HEK293T (cell line): ENCODE data around the gene WNK1.

Source experiments
- CTCF ChIA-PET: fragments of 350-600 bp; formaldehyde crosslinking; extraction: SDS; loops from one replicate; lab custom pipeline; 2021; ENCODE audit warnings: antibody characterized with exemption, inconsistent platforms; lab: Yijun Ruan, JAX
- POLR2A ChIA-PET: fragments of 350-600 bp; formaldehyde crosslinking; extraction: SDS; loops from one replicate; lab custom pipeline; 2020; ENCODE audit warnings: antibody characterized with exemption, inconsistent platforms; lab: Yijun Ruan, JAX
- DNase-seq: peaks from one replicate; pipeline ENCODE4 v3.0.0; 2012; ENCODE audit warnings: mixed read lengths; ENCODE audit errors: extremely low spot score
- ARNT ChIP-seq: fragments of 450-650 bp; IDR thresholded peaks from 2 replicates; pipeline ENCODE4 v1.6.1; 2017; ENCODE audit warnings: mild to moderate bottlenecking
- BHLHE40 ChIP-seq: fragments of 450-650 bp; IDR thresholded peaks from 2 replicates; pipeline ENCODE4 v1.6.1; 2016; ENCODE audit warnings: mild to moderate bottlenecking, moderate library complexity, borderline replicate concordance
- CTBP1 ChIP-seq: fragments of 450-650 bp; IDR thresholded peaks from 2 replicates; pipeline ENCODE4 v1.6.1; 2016; ENCODE audit warnings: borderline replicate concordance
- ELF4 ChIP-seq: fragments of 450-650 bp; IDR thresholded peaks from 2 replicates; pipeline ENCODE4 v1.6.1; 2017; ENCODE audit warnings: antibody characterized with exemption
- FOXA1 ChIP-seq: fragments of 450-650 bp; IDR thresholded peaks from 2 replicates; pipeline ENCODE4 v1.6.1; 2016; ENCODE audit warnings: mild to moderate bottlenecking
- FOXK2 ChIP-seq: fragments of 450-650 bp; IDR thresholded peaks from 2 replicates; pipeline ENCODE4 v1.6.1; 2016; ENCODE audit warnings: mild to moderate bottlenecking
- FOXM1 ChIP-seq: fragments of 450-650 bp; IDR thresholded peaks from 2 replicates; pipeline ENCODE4 v1.6.1; 2017; ENCODE audit warnings: mild to moderate bottlenecking, borderline replicate concordance
- HDGF ChIP-seq: fragments of 450-650 bp; IDR thresholded peaks from 2 replicates; pipeline ENCODE4 v1.6.1; 2017; ENCODE audit warnings: antibody characterized with exemption, borderline replicate concordance
- L3MBTL2 ChIP-seq: fragments of 450-650 bp; conservative IDR thresholded peaks from 2 replicates; pipeline ENCODE4 v1.6.1; 2016; ENCODE audit warnings: mild to moderate bottlenecking
- LEF1 ChIP-seq: fragments of 450-650 bp; IDR thresholded peaks from 2 replicates; pipeline ENCODE4 v1.6.1; 2017; ENCODE audit warnings: mild to moderate bottlenecking, borderline replicate concordance
- NFRKB ChIP-seq: fragments of 450-650 bp; IDR thresholded peaks from 2 replicates; pipeline ENCODE4 v1.6.1; 2016; ENCODE audit warnings: mild to moderate bottlenecking, moderate library complexity
- PKNOX1 ChIP-seq: fragments of 450-650 bp; IDR thresholded peaks from 2 replicates; pipeline ENCODE4 v1.6.1; 2016
- SP1 ChIP-seq: fragments of 450-650 bp; IDR thresholded peaks from 2 replicates; pipeline ENCODE4 v1.6.1; 2017
- SUZ12 ChIP-seq: fragments of 450-650 bp; IDR thresholded peaks from 2 replicates; pipeline ENCODE4 v1.6.1; 2016; ENCODE audit warnings: mild to moderate bottlenecking
- TARDBP ChIP-seq: fragments of 450-650 bp; IDR thresholded peaks from 2 replicates; pipeline ENCODE4 v1.6.1; 2016
- ZNF384 ChIP-seq: fragments of 450-650 bp; IDR thresholded peaks from 2 replicates; pipeline ENCODE4 v1.6.1; 2016

The WNK1 gene

DNA sequence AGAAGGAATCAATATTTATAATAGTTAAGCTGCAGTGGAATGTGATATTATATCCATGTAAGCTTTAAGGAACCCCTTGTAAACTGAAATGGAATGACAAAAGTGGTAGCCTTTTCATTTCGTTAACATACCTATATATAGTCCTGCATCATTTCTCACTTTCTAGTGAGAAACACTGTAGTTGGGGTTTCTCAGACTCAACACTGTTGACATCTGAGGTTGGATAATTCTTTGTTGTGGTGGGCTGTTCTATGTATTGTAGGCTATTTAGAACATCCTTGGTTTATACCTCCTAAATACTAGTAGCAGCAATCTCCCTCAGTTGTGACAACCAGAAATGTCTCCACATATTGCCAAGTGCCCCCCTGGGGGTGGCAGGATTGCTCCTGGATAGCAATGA lies 118.0 kb downstream of the WNK1 start:
- CTCF ChIA-PET = no interaction called here
- POLR2A ChIA-PET = no interaction called here
- DNase-seq = no peak

GRCh38 chr12:873954-874353 lies 121.6 kb downstream of the WNK1 start:
- TF ChIP-seq SP1 = no peak
- ChIA-PET CTCF (interaction anchor here (0.6 kb wide), 1 partner anchor 703 kb away, joined by 4 read pairs; no protein-coding TSS in a partner anchor), POLR2A (interaction anchor here (0.6 to 1.1 kb wide), 2 partner anchors 13 to 39 kb away, joined by 3 read pairs; no protein-coding TSS in a partner anchor)
- DNase-seq = no peak

More for the DNA sequence above, 118.0 kb downstream of the WNK1 start:
- TF ChIP-seq SUZ12 = no peak
- TF ChIP-seq TARDBP = no peak
- no peak for TF ChIP-seq LEF1
- TF ChIP-seq HDGF = no peak
- no peak for TF ChIP-seq PKNOX1
- TF ChIP-seq CTBP1 = no peak
- no peak for TF ChIP-seq ZNF384
- TF ChIP-seq BHLHE40 = no peak
- TF ChIP-seq FOXA1 = no peak
- no peak for TF ChIP-seq ARNT
- no peak for TF ChIP-seq ELF4
- no peak for TF ChIP-seq FOXM1
- TF ChIP-seq SP1 = no peak
- TF ChIP-seq NFRKB = no peak
- TF ChIP-seq L3MBTL2 = no peak
- TF ChIP-seq FOXK2 = no peak

- DNase-seq = no peak
- TF ChIP-seq FOXA1 (no peak), ZNF384 (no peak), CTBP1 (no peak), NFRKB (no peak), FOXM1 (no peak), SUZ12 (no peak), ARNT (no peak), L3MBTL2 (no peak), FOXK2 (no peak), TARDBP (no peak), HDGF (no peak), SP1 (no peak), PKNOX1 (no peak), ELF4 (no peak), LEF1 (no peak), BHLHE40 (no peak)
- ChIA-PET CTCF (interaction anchor here (0.6 kb wide), 1 partner anchor 438 kb away, joined by 4 read pairs; no protein-coding TSS in a partner anchor), POLR2A (no interaction called here)
These were observed 127.3 kb downstream of the WNK1 start for GRCh38 chr12:879641-880040.

- ChIA-PET CTCF (no interaction called here), POLR2A (no interaction called here)
- no peak for TF ChIP-seq FOXK2
- DNase-seq = no peak
These were observed 128.3 kb downstream of the WNK1 start for GRCh38 chr12:880656-881055.

- TF ChIP-seq HDGF = no peak
- no peak for TF ChIP-seq FOXK2
- TF ChIP-seq SUZ12 = no peak
- TF ChIP-seq BHLHE40 = no peak
- TF ChIP-seq CTBP1 = no peak
- no peak for TF ChIP-seq ARNT
- CTCF ChIA-PET = no interaction called here
- no peak for DNase-seq
- POLR2A ChIA-PET = no interaction called here
These were observed 132.5 kb downstream of the WNK1 start for GRCh38 chr12:884746-885414.

DNA sequence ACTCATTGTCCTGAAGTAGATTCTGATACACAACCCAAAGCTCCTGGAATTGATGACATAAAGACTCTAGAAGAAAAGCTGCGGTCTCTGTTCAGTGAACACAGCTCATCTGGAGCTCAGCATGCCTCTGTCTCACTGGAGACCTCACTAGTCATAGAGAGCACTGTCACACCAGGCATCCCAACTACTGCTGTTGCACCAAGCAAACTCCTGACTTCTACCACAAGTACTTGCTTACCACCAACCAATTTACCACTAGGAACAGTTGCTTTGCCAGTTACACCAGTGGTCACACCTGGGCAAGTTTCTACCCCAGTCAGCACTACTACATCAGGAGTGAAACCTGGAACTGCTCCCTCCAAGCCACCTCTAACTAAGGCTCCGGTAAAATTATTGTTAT lies 133.3 kb downstream of the WNK1 start:
- no peak for TF ChIP-seq FOXA1
- TF ChIP-seq SUZ12 = no peak
- no peak for TF ChIP-seq FOXM1
- TF ChIP-seq ELF4 = no peak
- TF ChIP-seq HDGF = no peak
- no peak for DNase-seq
- ChIA-PET POLR2A (no interaction called here), CTCF (no interaction called here)

GRCh38 chr12:886206-886605 lies 133.8 kb downstream of the WNK1 start:
- POLR2A ChIA-PET = no interaction called here
- CTCF ChIA-PET = no interaction called here
- no peak for DNase-seq
- TF ChIP-seq LEF1 (no peak), NFRKB (no peak), ELF4 (no peak), SP1 (no peak), FOXA1 (no peak), FOXM1 (no peak), TARDBP (no peak), HDGF (no peak), ARNT (no peak), CTBP1 (no peak), PKNOX1 (no peak), L3MBTL2 (no peak), FOXK2 (no peak), SUZ12 (no peak), ZNF384 (no peak)
